Measurements from ENCODE around the gene GUK1. TPM values are rescaled to one million over a fixed set of nuclear protein-coding genes. Genes with fewer than 3 reads are reported as not detected.
A peak's percentile ranks its signal among the peaks of the same experiment; 100 is the strongest.

The GUK1 gene
- total RNA-seq, 4 donors from 2014 or later = 292 to 354 (median 305) TPM

GRCh38 chr1:228145463-228146416 lies 5.7 kb downstream of the GUK1 start:
- H3K9me3 ChIP-seq = no peaks in the 10 kb centered on the region
- intact Hi-C loops (cut with DNase I) = no loop called here
- DNase-seq (ENCODE audit: extremely low spot score) = no peak
- 85% methylated on average over 9 of the region's 31 CpGs for WGBS
- peaks cover 7 to 52% (median 46%) of the 10 kb centered on the region in 4 donors for H3K36me3 ChIP-seq
- no peak for TF ChIP-seq POLR2A (IDR thresholded peaks at IDR 0.05; ENCODE audit: low read depth)
- no peak for TF ChIP-seq POLR2AphosphoS5 (IDR thresholded peaks at IDR 0.05)
- no peak for TF ChIP-seq CTCF (IDR thresholded peaks at IDR 0.05)
- no peak for TF ChIP-seq EP300 (IDR thresholded peaks at IDR 0.05)
- H3K4me3 ChIP-seq = no peak overlapping the region
- peaks cover 71 to 99% (median 93%) of the 10 kb centered on the region in 4 donors for H3K4me1 ChIP-seq
- no peak overlapping the region for H3K27ac ChIP-seq (replicated peaks in 1 of 4)
- no peaks in the 10 kb centered on the region for H3K27me3 ChIP-seq

- Histone ChIP-seq H3K4me3 (no peak overlapping the region), H3K9me3 (no peaks in the 10 kb centered on the region), H3K36me3 (peaks cover 7 to 51% (median 46%) of the 10 kb centered on the region in 4 donors), H3K4me1 (peaks cover 72 to 99% (median 93%) of the 10 kb centered on the region in 4 donors), H3K27me3 (no peaks in the 10 kb centered on the region), H3K27ac (replicated peaks in 1 of 4) (no peak overlapping the region)
- intact Hi-C loops (cut with DNase I) = no loop called here
- WGBS = 89% methylated on average over 12 of the region's 18 CpGs
- no peak for DNase-seq (ENCODE audit: extremely low spot score)
- TF ChIP-seq POLR2A (IDR thresholded peaks at IDR 0.05; ENCODE audit: low read depth) (no peak), POLR2AphosphoS5 (IDR thresholded peaks at IDR 0.05) (no peak), CTCF (IDR thresholded peaks at IDR 0.05) (no peak), EP300 (IDR thresholded peaks at IDR 0.05) (no peak)
These were observed 6.5 kb downstream of the GUK1 start for GRCh38 chr1:228146417-228147150.

GRCh38 chr1:228147151-228147693 lies 7.1 kb downstream of the GUK1 start:
- H3K36me3 ChIP-seq = peaks cover 7 to 45% (median 43%) of the 10 kb centered on the region in 4 donors
- intact Hi-C loops (cut with DNase I) = no loop called here
- no peaks in the 10 kb centered on the region for H3K27me3 ChIP-seq
- H3K4me3 ChIP-seq = no peak overlapping the region
- DNase-seq (ENCODE audit: extremely low spot score) = no peak
- TF ChIP-seq POLR2AphosphoS5 (IDR thresholded peaks at IDR 0.05) (no peak), EP300 (IDR thresholded peaks at IDR 0.05) (no peak), CTCF (IDR thresholded peaks at IDR 0.05) (no peak), POLR2A (IDR thresholded peaks at IDR 0.05; ENCODE audit: low read depth) (no peak)
- H3K9me3 ChIP-seq = no peaks in the 10 kb centered on the region
- H3K27ac ChIP-seq (replicated peaks in 1 of 4) = peak overlapping the region in 1 of 4 donors; percentile 87
- H3K4me1 ChIP-seq = peaks cover 72 to 99% (median 93%) of the 10 kb centered on the region in 4 donors
- WGBS = 92% methylated on average over 8 of the region's 20 CpGs

DNA sequence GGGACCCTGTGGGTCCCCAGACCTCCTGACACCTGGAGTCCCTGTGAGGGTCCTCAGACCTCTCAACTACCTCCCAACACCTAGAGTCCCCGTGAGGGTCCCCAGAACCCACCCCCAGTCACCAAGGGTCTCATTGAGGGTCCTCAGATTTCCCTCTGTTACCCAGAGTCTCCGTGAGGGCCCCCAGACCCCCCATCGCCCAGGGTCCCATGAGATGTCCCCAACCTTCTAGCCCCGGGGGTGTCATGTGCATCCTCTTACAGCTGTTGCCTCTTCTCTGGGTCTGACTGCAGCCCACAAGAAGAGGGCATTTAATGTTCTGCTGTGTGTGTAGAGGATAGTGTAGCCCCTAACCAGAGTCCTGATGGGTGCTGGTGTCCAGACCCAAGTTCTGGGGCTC lies 7.7 kb downstream of the GUK1 start:
- Histone ChIP-seq H3K27me3 (no peaks in the 10 kb centered on the region), H3K9me3 (no peaks in the 10 kb centered on the region), H3K4me1 (peaks cover 66 to 99% (median 91%) of the 10 kb centered on the region in 4 donors), H3K27ac (replicated peaks in 1 of 4) (peak overlapping the region; percentile 85 to 95 (median 90)), H3K4me3 (no peak overlapping the region), H3K36me3 (peaks cover 7 to 43% (median 40%) of the 10 kb centered on the region in 4 donors)
- DNase-seq (ENCODE audit: extremely low spot score) = no peak
- TF ChIP-seq CTCF (IDR thresholded peaks at IDR 0.05) (no peak), POLR2AphosphoS5 (IDR thresholded peaks at IDR 0.05) (no peak), POLR2A (IDR thresholded peaks at IDR 0.05; ENCODE audit: low read depth) (no peak), EP300 (IDR thresholded peaks at IDR 0.05) (no peak)
- intact Hi-C loops (cut with DNase I) = no loop called here
- WGBS = 79% methylated on average over 4 of the region's 4 CpGs

All from esophagus muscularis mucosa (tissue), 4 donors.